WTC11 (cell line): Measurements from ENCODE around the gene TTLL5.

Source experiments
- TF ChIP-seq, protein P1 (sequence below): sonication (generic); formaldehyde crosslinking; IDR thresholded peaks from 2 replicates; pipeline ENCODE4 v1.8.1; 2023; ENCODE audit warnings: mild to moderate bottlenecking, missing genetic modification reagents, moderate library complexity
- TF ChIP-seq, protein P2 (sequence below): fragments of 200-600 bp; IDR thresholded peaks from 2 replicates; pipeline ENCODE4 v1.8.0; 2022; ENCODE audit warnings: antibody characterized with exemption
- TF ChIP-seq, protein P3 (sequence below): sonication (generic); formaldehyde crosslinking; IDR thresholded peaks from 2 replicates; pipeline ENCODE4 v1.8.1; 2022; ENCODE audit warnings: missing genetic modification reagents, borderline replicate concordance

GRCh38 chr14:75990297-75990696 is 329.3 kb downstream of the TTLL5 start:
- TF ChIP-seq, protein P1, sequence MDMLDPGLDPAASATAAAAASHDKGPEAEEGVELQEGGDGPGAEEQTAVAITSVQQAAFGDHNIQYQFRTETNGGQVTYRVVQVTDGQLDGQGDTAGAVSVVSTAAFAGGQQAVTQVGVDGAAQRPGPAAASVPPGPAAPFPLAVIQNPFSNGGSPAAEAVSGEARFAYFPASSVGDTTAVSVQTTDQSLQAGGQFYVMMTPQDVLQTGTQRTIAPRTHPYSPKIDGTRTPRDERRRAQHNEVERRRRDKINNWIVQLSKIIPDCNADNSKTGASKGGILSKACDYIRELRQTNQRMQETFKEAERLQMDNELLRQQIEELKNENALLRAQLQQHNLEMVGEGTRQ (CRISPR knock-in tag) = no peak
- TF ChIP-seq, protein P2, sequence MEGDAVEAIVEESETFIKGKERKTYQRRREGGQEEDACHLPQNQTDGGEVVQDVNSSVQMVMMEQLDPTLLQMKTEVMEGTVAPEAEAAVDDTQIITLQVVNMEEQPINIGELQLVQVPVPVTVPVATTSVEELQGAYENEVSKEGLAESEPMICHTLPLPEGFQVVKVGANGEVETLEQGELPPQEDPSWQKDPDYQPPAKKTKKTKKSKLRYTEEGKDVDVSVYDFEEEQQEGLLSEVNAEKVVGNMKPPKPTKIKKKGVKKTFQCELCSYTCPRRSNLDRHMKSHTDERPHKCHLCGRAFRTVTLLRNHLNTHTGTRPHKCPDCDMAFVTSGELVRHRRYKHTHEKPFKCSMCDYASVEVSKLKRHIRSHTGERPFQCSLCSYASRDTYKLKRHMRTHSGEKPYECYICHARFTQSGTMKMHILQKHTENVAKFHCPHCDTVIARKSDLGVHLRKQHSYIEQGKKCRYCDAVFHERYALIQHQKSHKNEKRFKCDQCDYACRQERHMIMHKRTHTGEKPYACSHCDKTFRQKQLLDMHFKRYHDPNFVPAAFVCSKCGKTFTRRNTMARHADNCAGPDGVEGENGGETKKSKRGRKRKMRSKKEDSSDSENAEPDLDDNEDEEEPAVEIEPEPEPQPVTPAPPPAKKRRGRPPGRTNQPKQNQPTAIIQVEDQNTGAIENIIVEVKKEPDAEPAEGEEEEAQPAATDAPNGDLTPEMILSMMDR = no peak
- TF ChIP-seq, protein P3, sequence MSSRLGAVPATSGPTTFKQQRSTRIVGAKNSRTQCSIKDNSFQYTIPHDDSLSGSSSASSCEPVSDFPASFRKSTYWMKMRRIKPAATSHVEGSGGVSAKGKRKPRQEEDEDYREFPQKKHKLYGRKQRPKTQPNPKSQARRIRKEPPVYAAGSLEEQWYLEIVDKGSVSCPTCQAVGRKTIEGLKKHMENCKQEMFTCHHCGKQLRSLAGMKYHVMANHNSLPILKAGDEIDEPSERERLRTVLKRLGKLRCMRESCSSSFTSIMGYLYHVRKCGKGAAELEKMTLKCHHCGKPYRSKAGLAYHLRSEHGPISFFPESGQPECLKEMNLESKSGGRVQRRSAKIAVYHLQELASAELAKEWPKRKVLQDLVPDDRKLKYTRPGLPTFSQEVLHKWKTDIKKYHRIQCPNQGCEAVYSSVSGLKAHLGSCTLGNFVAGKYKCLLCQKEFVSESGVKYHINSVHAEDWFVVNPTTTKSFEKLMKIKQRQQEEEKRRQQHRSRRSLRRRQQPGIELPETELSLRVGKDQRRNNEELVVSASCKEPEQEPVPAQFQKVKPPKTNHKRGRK = no peak
